SK-N-SH treated with all-trans-retinoic acid at 6 μM for 48 hours (cell line): ENCODE data around the gene MSMP.

Experiments used
- ARNTL ChIP-seq: fragments of 450-650 bp; formaldehyde crosslinking; IDR thresholded peaks from 2 replicates; pipeline ENCODE4 v1.5.0; 2020; ENCODE audit warnings: low read depth, mild to moderate bottlenecking, moderate library complexity, borderline replicate concordance
- CSRNP3 ChIP-seq: fragments of 250-450 bp; sonication (Bioruptor Pico); IDR thresholded peaks from 2 replicates; pipeline ENCODE4 v1.5.1; 2021; ENCODE audit warnings: mild to moderate bottlenecking, moderate library complexity
- GLIS3 ChIP-seq: fragments of 250-450 bp; sonication (Bioruptor Pico); IDR thresholded peaks from 2 replicates; pipeline ENCODE4 v1.5.0; 2020; ENCODE audit warnings: mild to moderate bottlenecking, moderate library complexity
- ISL1 ChIP-seq: fragments of 250-450 bp; sonication (Bioruptor Pico); IDR thresholded peaks from 2 replicates; pipeline ENCODE4 v2.1.2; 2022; ENCODE audit warnings: mild to moderate bottlenecking, moderate library complexity
- OSR1 ChIP-seq: fragments of 250-450 bp; sonication (Bioruptor Pico); IDR thresholded peaks from 2 replicates; pipeline ENCODE4 v1.8.0; 2022; ENCODE audit warnings: moderate library complexity, mild to moderate bottlenecking, inconsistent platforms
- PATZ1 ChIP-seq: fragments of 250-450 bp; sonication (Bioruptor Pico); IDR thresholded peaks from 2 replicates; pipeline ENCODE4 v1.8.0; 2020; ENCODE audit warnings: mild to moderate bottlenecking, moderate library complexity, borderline replicate concordance
- TSHZ2 ChIP-seq: fragments of 250-450 bp; sonication (Bioruptor Pico); IDR thresholded peaks from 2 replicates; pipeline ENCODE4 v1.5.0; 2020; ENCODE audit warnings: mild to moderate bottlenecking, moderate library complexity
- ZC3H10 ChIP-seq: fragments of 250-450 bp; sonication (Bioruptor Pico); IDR thresholded peaks from 2 replicates; pipeline ENCODE4 v1.5.1; 2021; ENCODE audit warnings: mild to moderate bottlenecking, moderate library complexity
- ZFP3 ChIP-seq: fragments of 250-450 bp; sonication (Bioruptor Pico); IDR thresholded peaks from 2 replicates; pipeline ENCODE4 v1.5.0; 2020; ENCODE audit warnings: mild to moderate bottlenecking, moderate library complexity
- ZFP30 ChIP-seq: fragments of 450-650 bp; formaldehyde crosslinking; IDR thresholded peaks from 2 replicates; pipeline ENCODE4 v1.5.0; 2022; ENCODE audit warnings: mild to moderate bottlenecking, moderate library complexity
- ZNF565 ChIP-seq: fragments of 450-650 bp; formaldehyde crosslinking; conservative IDR thresholded peaks from 2 replicates; pipeline ENCODE4 v1.5.0; 2020; ENCODE audit warnings: low read depth, mild to moderate bottlenecking, moderate library complexity
- ZNF70 ChIP-seq: fragments of 450-650 bp; formaldehyde crosslinking; IDR thresholded peaks from 2 replicates; pipeline ENCODE4 v1.5.0; 2020; ENCODE audit warnings: mild to moderate bottlenecking, moderate library complexity

GRCh38 chr9:35725362-35725761, 28.7 kb downstream of the MSMP start:
- TF ChIP-seq ZFP3 (CRISPR knock-in tag) (no peak), TSHZ2 (CRISPR knock-in tag) (no peak), CSRNP3 (no peak), ISL1 (CRISPR knock-in tag) (no peak), PATZ1 (CRISPR knock-in tag) (no peak), ZNF565 (CRISPR knock-in tag) (no peak), GLIS3 (CRISPR knock-in tag) (no peak), OSR1 (no peak), ZNF70 (CRISPR knock-in tag) (no peak), ARNTL (CRISPR knock-in tag) (no peak), ZFP30 (CRISPR knock-in tag) (no peak), ZC3H10 (CRISPR knock-in tag) (no peak)
